Measurements from ENCODE around the gene PNCK.
"Not testable (repeated sequence)": the region's sequence is repeated elsewhere in the genome, so short reads cannot be mapped to it uniquely, and the experiment has no call there.

PNCK gene

GRCh38 chrX:153685751-153686696, 12.4 kb upstream of the PNCK start:
- DNase-seq = no peak

- DNase-seq = no peak
These were observed 11.5 kb upstream of the PNCK start for GRCh38 chrX:153685156-153685536.

- no peak for DNase-seq
These were observed 11.0 kb upstream of the PNCK start for GRCh38 chrX:153684467-153685155.

- DNase-seq = not testable (repeated sequence)
These were observed 9.9 kb upstream of the PNCK start for GRCh38 chrX:153683486-153683885.

DNA sequence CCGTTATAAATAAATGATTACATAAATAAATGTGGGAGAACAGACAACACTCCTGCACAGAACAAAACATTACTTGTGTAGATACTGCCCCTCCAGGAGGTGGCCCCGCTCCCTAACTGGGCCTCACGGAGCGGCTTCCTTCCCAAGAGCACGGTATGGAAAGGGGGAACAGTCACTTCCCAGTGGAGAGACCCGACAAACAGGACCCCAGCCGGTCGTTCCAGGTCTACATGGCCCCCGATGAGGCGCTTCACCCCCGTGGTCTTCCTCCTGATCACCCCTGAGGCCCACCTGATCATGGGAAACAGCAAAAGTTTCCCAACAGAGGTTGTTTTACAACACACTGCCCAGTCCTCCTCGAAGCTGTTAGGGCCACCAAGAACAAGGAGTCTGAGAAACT, 7.6 kb upstream of the PNCK start:
- no peak for DNase-seq

DNA sequence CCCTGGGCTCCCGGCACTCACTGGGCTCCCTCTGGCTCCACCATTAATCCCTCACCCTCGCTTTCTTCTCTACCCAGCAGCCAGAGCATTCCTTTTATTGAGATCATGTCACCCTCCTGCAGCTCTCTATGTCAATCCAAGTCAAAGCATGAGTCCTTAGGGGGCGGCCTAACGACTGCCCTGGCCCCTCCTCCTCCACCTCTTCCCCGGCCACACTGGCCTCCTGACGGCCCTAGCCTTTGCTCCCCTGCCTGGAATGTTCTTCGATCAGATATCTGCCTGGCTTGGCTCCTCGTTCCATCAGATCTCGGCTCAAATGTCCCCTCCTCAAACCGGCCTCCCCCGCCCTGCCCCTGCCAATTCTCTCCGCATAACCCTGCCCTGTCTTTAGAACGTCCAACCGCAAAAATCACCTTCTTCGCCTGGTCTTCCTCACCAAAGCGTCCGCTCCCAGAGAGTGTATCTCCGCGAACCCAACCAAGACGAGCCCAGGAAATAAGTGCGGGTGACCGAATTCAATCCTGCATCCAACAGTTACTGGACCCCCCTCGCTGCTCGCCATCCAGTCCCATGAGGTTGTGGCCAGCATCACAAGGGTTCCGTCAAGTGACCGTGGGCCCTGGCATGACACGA, 722 bp upstream of the PNCK start:
- DNase-seq = no peak

- DNase-seq = no peak
These were observed 834 bp downstream of the PNCK start for GRCh38 chrX:153672531-153673427.

GRCh38 chrX:153671589-153672530, 1.8 kb downstream of the PNCK start:
- no peak for DNase-seq

DNA sequence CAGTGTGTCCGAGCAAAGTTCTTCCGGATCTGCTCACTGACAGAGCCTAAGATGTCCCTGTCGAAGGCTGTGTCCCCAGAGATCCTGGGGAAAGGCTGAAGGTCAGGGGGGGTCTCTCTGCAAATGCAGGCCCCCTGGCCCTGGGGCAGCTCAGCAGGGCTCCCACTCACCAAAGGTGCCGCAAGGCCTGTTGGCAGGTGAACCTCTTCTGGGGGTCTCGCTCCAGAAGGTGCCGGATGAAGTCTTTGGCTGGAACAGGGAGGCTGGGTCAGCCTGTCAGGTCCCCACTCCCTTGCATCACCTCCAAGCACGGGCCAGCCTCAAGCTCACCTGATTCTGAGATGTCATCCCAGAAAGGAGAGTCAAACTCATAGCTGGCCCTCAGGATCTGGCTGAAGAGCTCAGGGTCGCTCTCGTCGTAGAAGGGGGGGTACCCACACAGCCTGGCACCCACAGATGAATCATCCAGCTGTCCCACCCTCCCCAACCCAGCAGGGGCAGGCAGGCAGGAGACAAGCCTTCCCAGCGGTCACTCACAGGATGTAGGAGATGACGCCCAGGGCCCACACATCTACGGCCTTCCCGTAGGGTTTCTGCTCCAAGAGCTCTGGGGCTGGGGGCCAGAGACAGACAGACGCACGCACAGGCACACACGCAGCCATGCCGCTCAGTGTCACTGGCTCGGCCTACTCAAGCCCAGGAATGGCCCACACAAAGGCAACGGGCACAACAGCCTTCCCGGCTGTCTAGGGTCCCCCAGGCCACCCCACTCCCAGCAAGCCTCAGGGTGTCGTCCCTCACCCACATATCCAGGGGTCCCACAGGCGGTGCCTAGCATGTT, 2.6 kb downstream of the PNCK start:
- DNase-seq = no peak

- no peak for DNase-seq
These were observed 3.5 kb downstream of the PNCK start for GRCh38 chrX:153669901-153670731.

DNA sequence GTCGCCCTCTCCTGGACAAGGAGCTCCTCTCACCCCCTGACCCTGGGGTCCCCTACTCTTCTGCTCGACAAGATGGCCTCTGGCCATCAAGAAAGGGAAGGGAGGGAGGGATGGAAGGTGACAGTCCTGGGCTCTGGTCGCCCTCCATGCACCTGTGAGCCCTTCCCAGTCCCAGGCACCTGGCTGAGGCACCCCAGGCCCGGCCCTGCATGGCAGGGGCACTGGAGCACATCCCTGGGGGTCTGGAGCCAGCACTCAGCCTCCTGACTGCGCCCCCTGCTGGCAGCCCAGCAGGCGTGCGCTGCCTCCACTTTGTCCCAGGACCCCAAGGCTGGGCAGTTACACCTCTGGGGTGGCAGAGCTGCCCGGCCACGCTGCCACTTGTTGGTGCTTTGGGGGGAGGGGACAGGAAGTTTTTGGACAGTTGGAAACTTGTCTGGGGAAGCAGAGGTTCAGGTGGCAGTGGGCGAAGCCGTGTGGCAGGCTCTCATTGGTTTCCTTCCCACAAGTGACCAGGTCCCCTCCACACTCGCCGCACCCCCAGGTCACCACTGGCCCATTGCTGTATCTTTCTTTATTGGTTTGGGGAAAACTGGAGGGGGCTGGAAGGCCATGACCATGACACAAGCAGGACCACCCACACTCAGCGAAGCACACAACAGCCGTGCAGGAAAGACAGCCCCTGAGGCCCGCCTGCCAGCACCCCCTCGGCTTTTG, 4.3 kb downstream of the PNCK start:
- no peak for DNase-seq

DNA sequence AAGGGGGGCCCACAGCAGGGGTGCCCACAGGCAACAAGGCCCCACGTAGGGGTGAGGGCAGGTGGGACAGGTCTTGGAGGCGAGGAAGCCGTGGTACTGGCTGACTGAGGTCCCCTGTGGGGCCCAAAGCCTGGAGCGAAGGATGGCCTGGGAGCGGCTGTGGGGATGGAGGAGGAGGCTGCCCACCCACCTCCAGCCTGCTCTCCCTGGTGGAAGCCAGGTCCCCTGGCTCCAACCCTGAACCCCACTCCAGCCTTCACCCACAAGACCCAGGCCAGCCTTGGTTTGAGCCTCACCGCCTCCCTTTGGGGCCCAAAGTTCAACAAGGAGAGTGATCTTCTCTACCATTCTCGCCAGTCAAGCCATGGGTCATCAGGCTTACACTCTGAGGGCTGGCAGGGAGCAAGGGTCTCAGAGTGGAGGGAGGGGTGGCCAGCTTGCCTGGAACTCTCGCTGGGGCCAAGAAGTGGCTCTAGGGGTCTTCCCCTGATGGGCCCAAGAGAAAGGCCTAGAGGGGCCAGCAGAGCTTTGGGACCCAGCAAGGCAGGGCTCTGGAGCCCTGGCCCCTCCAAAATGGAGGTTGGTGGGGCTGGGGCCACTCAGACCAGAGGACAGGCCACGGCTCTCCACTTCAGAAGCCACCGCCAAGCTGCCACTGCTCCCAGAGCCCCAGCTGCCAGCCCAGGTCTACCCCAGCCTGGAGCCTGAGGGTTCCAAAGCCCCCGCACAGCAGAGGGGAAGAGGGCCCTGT, 5.0 kb downstream of the PNCK start:
- no peak for DNase-seq

DNA sequence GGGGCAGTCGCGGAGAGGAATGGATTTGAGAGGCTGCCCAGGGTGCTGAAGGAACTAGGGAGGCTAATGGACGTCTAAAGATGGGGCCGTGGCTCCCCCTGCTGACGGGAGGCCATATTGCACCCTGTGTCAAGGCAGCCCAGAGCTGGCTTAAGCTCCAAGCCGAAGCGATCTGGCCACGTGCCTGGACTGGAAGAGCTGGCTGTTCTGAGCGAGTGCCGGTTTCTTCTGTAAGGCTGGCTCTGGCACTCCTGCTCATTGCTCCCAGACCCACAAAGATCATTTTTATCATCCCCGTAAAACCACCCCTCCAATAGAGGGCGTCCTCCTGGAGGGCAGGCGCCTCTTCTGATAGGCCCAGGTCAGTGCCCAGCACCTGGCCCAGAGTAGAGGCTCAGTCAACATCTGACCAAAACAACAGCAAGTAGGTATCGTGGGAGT, 5.6 kb downstream of the PNCK start:
- DNase-seq = peak; percentile 28

DNA sequence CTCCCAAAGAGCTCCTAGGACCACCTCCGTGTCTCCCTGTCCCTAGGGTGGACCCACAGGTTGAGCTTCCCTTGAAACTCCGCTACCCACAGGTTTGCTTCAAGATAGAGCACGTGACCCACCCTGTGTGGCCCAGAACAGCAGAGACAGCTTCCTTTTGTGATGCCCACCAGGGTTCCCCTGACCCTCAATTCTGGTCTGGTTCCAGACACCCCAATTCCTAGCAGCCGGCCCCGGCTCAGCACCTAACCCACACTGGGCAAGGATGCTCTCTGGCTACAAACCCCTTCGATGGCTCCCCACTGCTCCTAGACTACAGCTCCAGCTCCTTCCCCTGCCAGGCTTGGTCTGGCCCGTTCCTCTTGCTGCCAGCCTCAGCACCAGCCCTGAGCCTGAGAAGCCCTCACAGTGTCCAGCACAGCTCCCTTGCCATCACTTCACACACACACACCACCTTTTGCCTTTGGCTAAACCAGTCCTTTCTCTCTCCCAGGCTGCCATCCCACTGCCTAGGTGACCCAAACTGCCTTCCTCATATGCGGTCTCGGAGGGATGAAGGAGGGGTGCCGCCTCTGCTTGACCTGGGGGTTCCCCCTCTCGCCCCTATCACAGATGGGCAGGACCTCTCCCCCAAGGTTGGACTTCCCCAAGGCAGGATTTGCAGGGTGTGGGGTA, 6.2 kb downstream of the PNCK start:
- DNase-seq = no peak

- DNase-seq = no peak
These were observed 7.8 kb downstream of the PNCK start for GRCh38 chrX:153665726-153666306.

DNA sequence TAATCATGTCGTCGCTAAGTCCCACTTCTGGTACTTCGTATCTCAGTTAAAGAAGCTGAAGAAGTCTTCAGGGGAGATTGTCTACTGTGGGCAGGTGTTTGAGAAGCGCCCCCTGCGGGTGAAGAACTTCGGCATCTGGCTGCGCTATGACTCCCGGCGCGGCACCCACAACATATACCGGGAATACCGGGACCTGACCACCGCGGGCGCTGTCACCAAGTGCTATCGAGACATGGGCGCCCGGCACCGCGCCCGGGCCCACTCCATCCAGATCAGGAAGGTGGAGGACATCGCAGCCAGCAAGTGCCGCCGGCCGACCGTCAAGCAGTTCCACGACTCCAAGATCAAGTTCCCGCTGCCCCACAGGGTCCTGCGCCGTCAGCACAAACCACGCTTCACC, 11.3 kb downstream of the PNCK start:
- no peak for DNase-seq

DNA sequence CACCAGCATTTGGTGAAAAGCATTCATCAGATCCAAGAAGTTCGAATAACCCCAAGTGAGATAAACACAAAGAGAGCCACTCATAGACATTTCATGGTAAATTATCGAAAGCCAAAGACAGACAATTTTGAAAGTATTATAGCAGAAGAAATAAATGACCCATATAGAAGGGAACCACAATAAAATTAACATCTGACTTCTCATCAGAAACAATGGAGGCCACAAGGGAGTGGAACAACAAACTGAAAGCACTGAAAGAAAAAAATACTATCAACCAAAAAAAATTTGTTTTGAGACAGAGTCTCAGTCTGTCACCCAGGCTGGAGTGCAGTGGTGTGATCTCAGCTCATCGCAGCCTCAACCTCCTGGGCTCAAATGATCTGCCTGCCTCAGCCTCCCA, 14.3 kb downstream of the PNCK start:
- DNase-seq = no peak
